Lung microvascular endothelial cell (primary cell): ENCODE measurements around the gene CTPS2. TPM values are rescaled to one million over a fixed set of nuclear protein-coding genes. Genes with fewer than 3 reads are reported as not detected.

Experiments used
- DNase-seq, 2 donors: peaks; one replicate each; pipeline versions ENCODE4 v3.0.0 to v3.0.0-alpha.2; 2010; ENCODE audit warnings: low read depth in 2 of 2
- total RNA-seq: library from RNA; depleted of rRNA; stranded (reverse); fragments of >200 nt; gene quantifications from 2 replicates; pipeline ENCODE4 v1.2.1, GENCODE V29; 2014

Gene CTPS2
- total RNA-seq, 1 donor from 2014 or later, result 11.1 TPM

DNA sequence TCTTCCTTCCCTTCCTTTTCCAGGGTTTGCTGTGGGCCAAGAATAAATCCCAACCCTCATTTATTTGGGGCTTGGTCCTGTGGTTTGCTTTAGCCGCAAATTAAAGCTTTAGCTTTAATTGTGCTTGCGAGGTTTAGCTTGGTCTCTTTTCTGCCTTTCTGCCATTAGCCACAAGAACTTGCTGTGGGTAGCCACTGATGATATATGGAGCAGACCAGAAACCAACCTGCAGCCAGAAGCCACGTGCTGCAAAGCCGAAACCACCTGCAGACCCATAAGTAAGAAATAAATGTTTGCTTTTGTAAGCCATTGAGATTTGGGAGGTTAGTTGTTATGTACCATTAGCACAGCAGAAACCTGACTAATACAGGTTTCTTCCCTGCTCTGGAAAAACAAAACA lies 152.3 kb downstream of the CTPS2 start:
- no peak for DNase-seq

DNA sequence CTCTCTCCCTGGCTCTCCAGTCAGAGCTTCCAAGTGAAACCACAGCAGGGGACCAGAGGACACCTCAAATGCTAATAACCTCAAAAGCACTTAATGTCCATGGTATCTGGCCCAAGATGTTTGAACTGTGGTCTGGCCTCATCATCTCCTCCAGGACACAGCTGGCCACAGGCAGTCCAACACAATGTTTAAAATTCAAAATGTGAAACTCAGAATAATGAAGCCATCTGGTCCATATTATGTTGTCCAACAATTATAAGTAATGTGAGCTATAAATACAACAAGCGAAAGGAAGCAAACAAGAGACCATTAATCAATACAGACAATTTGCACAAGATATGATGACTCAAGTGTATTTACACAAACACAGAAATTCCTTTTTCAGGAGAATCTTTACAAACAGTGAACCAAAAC lies 153.3 kb downstream of the CTPS2 start:
- DNase-seq, result no peak

DNA sequence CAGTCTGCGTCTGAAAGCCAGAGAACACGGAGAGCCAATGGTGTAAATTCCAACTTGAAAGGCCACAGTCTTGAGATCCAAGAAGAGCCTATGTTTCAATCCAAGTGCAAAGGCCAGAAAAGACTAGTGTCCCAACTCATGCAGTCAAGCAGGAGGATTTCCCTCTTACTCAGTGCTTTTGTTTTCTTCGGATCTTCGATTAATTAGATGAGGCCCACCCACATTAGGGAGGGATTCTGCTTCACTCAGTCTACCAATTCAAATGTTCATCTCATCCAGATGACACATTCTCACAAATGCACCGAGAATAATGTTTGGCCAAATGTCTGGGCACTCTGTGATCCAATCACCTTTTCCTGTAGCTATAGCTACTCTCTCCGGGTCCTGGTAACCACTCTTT lies 154.0 kb downstream of the CTPS2 start:
- no peak for DNase-seq

DNA sequence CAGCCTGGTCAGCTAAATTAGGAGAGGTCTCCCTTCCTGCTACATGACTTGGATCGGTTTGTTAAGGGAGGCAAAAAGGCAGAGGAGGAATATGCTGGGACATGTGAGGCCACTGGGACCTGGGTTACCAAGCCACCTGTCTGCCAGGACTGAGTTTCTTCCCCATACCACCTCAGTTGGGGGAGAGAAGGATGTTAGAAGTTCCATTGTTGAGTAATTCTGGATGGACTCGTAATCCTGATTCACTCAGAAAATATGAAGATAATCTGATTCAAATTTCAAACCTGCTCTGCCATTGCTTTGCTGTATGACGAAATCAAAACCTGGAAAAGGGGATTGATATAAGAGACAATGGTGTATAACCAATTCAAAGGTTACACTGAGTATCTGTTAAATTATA lies 159.9 kb downstream of the CTPS2 start:
- no peak for DNase-seq

DNA sequence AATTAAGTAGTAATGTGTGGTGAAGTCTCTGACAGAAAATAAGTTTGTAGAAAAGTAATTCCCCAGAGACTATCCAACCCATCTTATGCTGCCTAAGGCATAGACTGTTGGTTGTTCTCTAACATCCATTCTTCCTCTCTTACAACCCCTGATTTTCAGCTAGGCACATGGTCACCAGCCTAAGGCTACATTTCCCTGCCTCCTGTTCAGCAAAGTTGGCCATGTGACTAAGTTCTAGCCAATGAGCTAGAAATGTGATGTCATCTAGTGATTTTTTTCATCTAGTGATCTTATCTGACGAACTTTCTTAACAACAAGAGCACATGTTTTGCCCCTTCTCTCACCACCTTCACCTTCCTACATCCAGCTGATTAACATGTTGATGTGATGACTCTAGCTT lies 164.8 kb downstream of the CTPS2 start:
- no peak for DNase-seq

DNA sequence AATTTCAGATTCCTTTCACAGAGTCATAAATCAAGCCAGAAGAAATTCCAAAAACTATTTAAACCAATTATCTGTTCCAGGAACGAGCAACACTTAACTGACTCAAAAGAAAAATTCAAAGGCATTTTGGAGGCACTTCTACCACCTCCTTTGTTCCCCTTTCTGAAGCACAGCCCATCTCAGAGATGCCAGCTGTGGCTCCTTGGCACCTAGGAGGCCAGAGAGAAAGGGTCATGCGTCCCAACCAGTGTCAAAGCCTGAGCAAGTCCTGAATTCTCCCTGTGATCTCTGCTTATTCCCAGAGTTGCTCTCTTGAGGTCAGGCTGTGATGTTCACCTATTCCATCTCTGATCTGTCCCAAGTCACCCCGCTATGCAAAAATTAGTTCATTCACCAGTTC lies 167.5 kb downstream of the CTPS2 start:
- no peak for DNase-seq

Other genes starting within 250 kb of the CTPS2 start
- gene S100G, start 62.5 kb downstream of the CTPS2 start, total RNA-seq, result not detected in 2 replicates
- gene SYAP1, start 6.9 kb upstream of the CTPS2 start, total RNA-seq, result 22.4 and 22.6 TPM in 2 replicates
- gene TXLNG, start 73.8 kb upstream of the CTPS2 start, total RNA-seq, result 3.9 and 4.6 TPM in 2 replicates
- gene RBBP7, start 157.7 kb upstream of the CTPS2 start, total RNA-seq, result 81.5 and 120 TPM in 2 replicates
- 2.4 and 5.2 TPM in 2 replicates for gene REPS2, start 234.0 kb upstream of the CTPS2 start, total RNA-seq